Measurements from ENCODE around the gene GJC1. TPM values are rescaled to one million over a fixed set of nuclear protein-coding genes. Genes with fewer than 3 reads are reported as not detected.
"Not testable (repeated sequence)": the region's sequence is repeated elsewhere in the genome, so short reads cannot be mapped to it uniquely, and the experiment has no call there.

The GJC1 gene
- total RNA-seq, 8 experiments from 2014 or later: 1.4 to 43.0 (median 9.0) TPM

DNA sequence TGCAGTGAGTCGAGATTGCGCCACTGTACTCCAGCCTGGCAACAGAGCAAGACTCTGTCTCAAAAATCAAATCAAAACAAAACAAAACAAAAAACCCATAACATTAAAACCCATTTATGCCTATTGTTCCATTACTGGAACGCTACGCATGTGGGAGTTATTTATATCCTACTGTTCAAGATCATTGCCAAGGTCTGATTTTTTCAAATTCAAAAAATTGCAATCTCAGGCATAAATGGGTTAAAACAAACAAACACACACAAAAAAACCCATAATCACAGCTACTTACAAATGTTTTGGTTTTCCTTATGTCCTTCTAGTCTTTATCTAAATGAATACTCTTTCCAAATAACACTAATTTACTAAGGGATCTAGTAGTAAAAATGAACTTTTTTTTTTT lies 17.8 kb downstream of the GJC1 start:
- H3K27ac ChIP-seq: no peak overlapping the region

GRCh38 chr17:44808656-44809388 lies 21.3 kb downstream of the GJC1 start:
- H3K4me3 ChIP-seq; H3K27ac ChIP-seq; H3K4me1 ChIP-seq (replicated peaks in 1 of 2); in situ Hi-C loops (cut with MboI; ENCODE audit: low pct_unique_long_range_greater_than_20kb in 2 of 9, low sequenced_read_pairs in 9 of 9, unreplicated experiment in 9 of 9); ATAC-seq (replicated peaks in 6 of 8): not testable (repeated sequence)
- WGBS, 10 experiments: 87 to 100% (median 100%) methylated on average over 1 to 7 of the region's 9 CpGs; no CpG with 5 or more reads in 3 of the 10 experiments

More for the DNA sequence above, 17.8 kb downstream of the GJC1 start:
- ATAC-seq (replicated peaks in 6 of 8): peak in 1 of 8 experiments; percentile 26
- no peak overlapping the region for H3K4me3 ChIP-seq
- WGBS, 10 experiments: 67 to 100% (median 95%) methylated on average over 1 to 4 of the region's 4 CpGs
- H3K4me1 ChIP-seq (replicated peaks in 1 of 2): no peaks in the 10 kb centered on the region
- in situ Hi-C loops (cut with MboI; ENCODE audit: low pct_unique_long_range_greater_than_20kb in 2 of 9, low sequenced_read_pairs in 9 of 9, unreplicated experiment in 9 of 9): no loop called here

DNA sequence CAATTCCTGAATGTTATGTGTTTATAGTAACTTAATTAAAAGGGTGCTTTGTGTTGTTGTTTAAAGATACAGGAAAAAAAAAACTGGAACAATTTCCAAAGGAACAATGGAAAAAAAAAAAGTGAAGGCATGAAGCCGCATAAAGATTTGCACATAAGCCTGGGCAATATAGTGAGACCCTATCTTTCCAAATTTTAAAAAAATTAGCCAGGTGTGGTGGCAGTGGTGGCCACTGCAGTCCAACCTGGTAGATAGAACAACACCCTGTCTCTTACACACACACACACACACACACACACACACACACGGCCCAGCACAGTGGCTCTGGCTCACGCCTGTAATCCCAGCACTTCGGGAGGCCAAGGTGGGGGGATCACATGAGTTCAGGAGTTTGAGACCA lies 21.9 kb downstream of the GJC1 start:
- 0 to 100% (median 88%) methylated on average over 1 to 3 of the region's 4 CpGs; no CpG with 5 or more reads in 1 of the 10 experiments for WGBS, 10 experiments
- H3K27ac ChIP-seq: no peak overlapping the region
- H3K4me3 ChIP-seq: no peak overlapping the region
- in situ Hi-C loops (cut with MboI; ENCODE audit: low pct_unique_long_range_greater_than_20kb in 2 of 9, low sequenced_read_pairs in 9 of 9, unreplicated experiment in 9 of 9): no loop called here
- H3K4me1 ChIP-seq (replicated peaks in 1 of 2): no peaks in the 10 kb centered on the region
- ATAC-seq (replicated peaks in 6 of 8): no peak

DNA sequence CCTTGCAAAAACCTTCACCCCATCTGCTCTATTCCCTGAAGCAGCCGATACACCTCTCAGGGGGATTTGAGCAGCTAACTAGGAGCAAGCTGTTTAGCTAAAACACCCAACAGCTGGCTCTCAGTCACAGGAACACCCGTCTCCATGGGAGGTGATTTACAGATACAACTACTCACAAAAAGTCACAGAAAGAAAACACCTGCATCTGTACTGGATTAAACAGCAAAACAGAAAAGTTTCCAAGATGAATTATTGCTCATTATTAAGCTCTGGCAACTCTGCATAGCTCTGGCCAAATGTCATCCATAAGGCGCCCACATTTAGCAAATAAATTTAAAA lies 22.3 kb downstream of the GJC1 start:
- in situ Hi-C loops (cut with MboI; ENCODE audit: low pct_unique_long_range_greater_than_20kb in 2 of 9, low sequenced_read_pairs in 9 of 9, unreplicated experiment in 9 of 9): no loop called here
- no peak overlapping the region for H3K4me3 ChIP-seq
- H3K4me1 ChIP-seq (replicated peaks in 1 of 2): no peaks in the 10 kb centered on the region
- peak in 1 of 8 experiments; percentile 29 for ATAC-seq (replicated peaks in 6 of 8)
- no peak overlapping the region for H3K27ac ChIP-seq
- 32 to 100% (median 66%) methylated on average over 1 to 3 of the region's 3 CpGs; no CpG with 5 or more reads in 1 of the 10 experiments for WGBS, 10 experiments

DNA sequence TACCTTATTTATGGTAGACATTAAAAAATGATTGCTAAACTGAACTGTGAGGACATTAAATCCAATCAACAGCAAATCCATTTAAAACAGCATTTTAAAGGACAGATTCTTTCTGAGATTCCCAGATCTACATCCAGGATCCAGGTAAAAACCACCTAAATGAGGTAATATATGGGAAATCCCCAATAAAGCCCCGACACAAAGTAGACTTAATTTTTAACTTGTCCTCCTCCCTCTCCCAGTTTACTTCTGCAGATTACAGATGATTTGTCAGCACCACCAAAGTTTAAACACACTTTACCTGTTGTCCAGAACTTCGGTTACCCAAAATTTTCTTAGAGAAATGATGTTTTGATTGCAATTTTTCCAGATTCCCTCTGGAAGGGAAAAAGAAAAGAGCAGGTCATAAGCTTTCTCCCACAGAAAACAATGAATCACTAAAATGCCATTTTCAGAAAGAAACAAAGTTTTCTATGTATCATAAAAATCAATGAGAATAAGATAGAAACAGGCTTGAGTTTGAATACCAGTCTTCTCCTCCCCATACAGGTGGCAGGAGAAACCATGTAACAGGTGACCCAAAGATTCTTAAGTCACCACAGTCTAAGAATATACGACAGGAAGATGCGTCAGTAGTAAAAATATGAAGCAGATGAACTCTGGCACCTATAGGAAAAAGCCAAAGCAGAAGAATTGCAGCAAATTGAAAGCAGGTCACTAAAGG lies 22.8 kb downstream of the GJC1 start:
- H3K4me3 ChIP-seq: no peak overlapping the region
- no peaks in the 10 kb centered on the region for H3K4me1 ChIP-seq (replicated peaks in 1 of 2)
- no peak overlapping the region for H3K27ac ChIP-seq
- WGBS, 10 experiments: 48 to 100% (median 93%) methylated on average over 2 to 4 of the region's 4 CpGs
- ATAC-seq (replicated peaks in 6 of 8): no peak
- in situ Hi-C loops (cut with MboI; ENCODE audit: low pct_unique_long_range_greater_than_20kb in 2 of 9, low sequenced_read_pairs in 9 of 9, unreplicated experiment in 9 of 9): no loop called here

GRCh38 chr17:44804302-44805089 lies 25.6 kb downstream of the GJC1 start:
- 67 to 99% (median 93%) methylated on average over 2 to 8 of the region's 10 CpGs; no CpG with 5 or more reads in 3 of the 10 experiments for WGBS, 10 experiments
- no peak overlapping the region for H3K27ac ChIP-seq
- ATAC-seq (replicated peaks in 6 of 8): peak in 2 of 8 experiments; percentile 40 to 50

GRCh38 chr17:44801880-44802279 lies 28.2 kb downstream of the GJC1 start:
- WGBS, 10 experiments: 89 to 100% (median 97%) methylated on average over 2 to 5 of the region's 5 CpGs
- Histone ChIP-seq H3K4me3 (no peak overlapping the region), H3K4me1 (replicated peaks in 1 of 2) (no peaks in the 10 kb centered on the region), H3K27ac (no peak overlapping the region)
- in situ Hi-C loops (cut with MboI; ENCODE audit: low pct_unique_long_range_greater_than_20kb in 2 of 9, low sequenced_read_pairs in 9 of 9, unreplicated experiment in 9 of 9): no loop called here
- ATAC-seq (replicated peaks in 6 of 8): no peak

More at GRCh38 chr17:44804302-44805089, 25.6 kb downstream of the GJC1 start:
- in situ Hi-C loops (cut with MboI; ENCODE audit: low pct_unique_long_range_greater_than_20kb in 2 of 9, low sequenced_read_pairs in 9 of 9, unreplicated experiment in 9 of 9): no loop called here
- H3K4me3 ChIP-seq: no peak overlapping the region
- H3K4me1 ChIP-seq (replicated peaks in 1 of 2): no peaks in the 10 kb centered on the region

DNA sequence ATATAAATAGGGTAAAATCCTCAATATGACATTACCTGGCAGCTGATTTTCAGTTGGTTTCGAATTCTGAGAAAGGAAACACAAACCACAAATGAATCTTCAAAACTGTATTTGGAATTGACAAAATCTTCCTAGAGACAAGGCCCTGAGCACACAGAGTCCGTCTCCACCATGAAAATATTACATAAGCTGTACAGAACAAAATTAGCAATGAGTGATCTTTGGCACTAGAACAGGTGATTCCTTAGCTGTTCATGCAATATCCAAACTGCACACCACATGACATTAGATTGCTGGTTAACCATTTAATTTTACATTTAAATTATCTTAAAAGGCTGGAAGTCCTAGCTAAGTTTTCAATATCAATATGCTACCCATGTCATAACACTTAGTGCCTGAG lies 31.7 kb downstream of the GJC1 start:
- H3K27ac ChIP-seq: no peak overlapping the region
- WGBS, 10 experiments: 50 to 100% (median 96%) methylated on average over 1 to 2 of the region's 2 CpGs; no CpG with 5 or more reads in 2 of the 10 experiments
- no peak for ATAC-seq (replicated peaks in 6 of 8)
- peaks cover 9 to 14% of the 10 kb centered on the region in 2 donors for H3K4me1 ChIP-seq (replicated peaks in 1 of 2)
- no peak overlapping the region for H3K4me3 ChIP-seq
- in situ Hi-C loops (cut with MboI; ENCODE audit: low pct_unique_long_range_greater_than_20kb in 2 of 9, low sequenced_read_pairs in 9 of 9, unreplicated experiment in 9 of 9): no loop called here

DNA sequence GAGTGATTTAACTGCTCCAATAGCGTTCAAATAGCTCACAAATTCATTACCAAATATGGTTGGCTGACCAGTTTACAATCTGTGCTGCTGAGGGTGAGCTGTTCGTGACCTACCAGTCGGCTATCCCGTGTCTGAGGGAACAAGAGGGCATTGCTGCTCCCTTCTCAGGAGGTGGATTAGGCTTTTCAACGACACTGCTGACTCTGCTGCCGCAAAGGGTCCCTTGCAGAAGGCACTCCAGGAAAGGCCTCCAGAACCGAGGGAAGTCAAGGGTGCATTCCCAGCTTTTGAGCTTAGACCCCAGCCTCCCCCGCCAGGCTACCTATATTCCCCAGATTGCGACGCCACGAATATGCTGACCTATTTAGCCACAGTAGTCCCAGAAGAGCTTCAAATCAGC lies 32.3 kb downstream of the GJC1 start:
- in situ Hi-C loops (cut with MboI; ENCODE audit: low pct_unique_long_range_greater_than_20kb in 2 of 9, low sequenced_read_pairs in 9 of 9, unreplicated experiment in 9 of 9): no loop called here
- 60 to 98% (median 92%) methylated on average over 1 to 9 of the region's 11 CpGs; no CpG with 5 or more reads in 3 of the 10 experiments for WGBS, 10 experiments
- peaks cover 9 to 14% of the 10 kb centered on the region in 2 donors for H3K4me1 ChIP-seq (replicated peaks in 1 of 2)
- no peak overlapping the region for H3K27ac ChIP-seq
- H3K4me3 ChIP-seq: no peak overlapping the region
- no peak for ATAC-seq (replicated peaks in 6 of 8)

GRCh38 chr17:44796731-44797130 lies 33.4 kb downstream of the GJC1 start:
- H3K27ac ChIP-seq: no peak overlapping the region
- ATAC-seq (replicated peaks in 6 of 8): no peak
- no peak overlapping the region for H3K4me3 ChIP-seq
- in situ Hi-C loops (cut with MboI; ENCODE audit: low pct_unique_long_range_greater_than_20kb in 2 of 9, low sequenced_read_pairs in 9 of 9, unreplicated experiment in 9 of 9): no loop called here
- H3K4me1 ChIP-seq (replicated peaks in 1 of 2): peaks cover 9 to 14% of the 10 kb centered on the region in 2 donors
- 90 to 100% (median 100%) methylated on average over 1 to 7 of the region's 9 CpGs; no CpG with 5 or more reads in 5 of the 10 experiments for WGBS, 10 experiments

DNA sequence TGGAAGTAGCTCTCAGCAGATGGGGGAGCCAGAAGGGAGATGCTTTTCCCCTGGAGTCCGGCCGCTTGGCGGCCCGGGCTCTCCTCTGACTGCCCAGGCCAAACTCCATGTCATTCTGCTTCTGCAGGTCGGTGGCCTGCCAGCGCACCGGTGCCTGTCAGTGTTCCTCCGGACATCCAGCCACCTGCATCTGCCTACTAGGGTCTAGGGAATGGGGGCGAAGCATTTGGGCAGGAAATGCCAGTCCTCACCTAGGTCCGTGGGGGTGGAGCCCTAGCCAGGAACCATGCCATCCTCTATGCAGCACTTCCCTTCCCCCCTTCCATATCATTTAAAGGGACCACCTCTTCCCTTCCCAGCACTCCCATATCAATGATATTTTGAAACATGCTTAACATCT lies 34.2 kb downstream of the GJC1 start:
- Histone ChIP-seq H3K4me1 (replicated peaks in 1 of 2) (peaks cover 9 to 14% of the 10 kb centered on the region in 2 donors), H3K27ac (no peak overlapping the region), H3K4me3 (no peak overlapping the region)
- no peak for ATAC-seq (replicated peaks in 6 of 8)
- 56 to 100% (median 87%) methylated on average over 1 to 8 of the region's 10 CpGs; no CpG with 5 or more reads in 4 of the 10 experiments for WGBS, 10 experiments
- in situ Hi-C loops (cut with MboI; ENCODE audit: low pct_unique_long_range_greater_than_20kb in 2 of 9, low sequenced_read_pairs in 9 of 9, unreplicated experiment in 9 of 9): no loop called here

GRCh38 chr17:44795421-44795820 lies 34.7 kb downstream of the GJC1 start:
- no peak overlapping the region for H3K4me3 ChIP-seq
- H3K27ac ChIP-seq: no peak overlapping the region
- 32 to 100% (median 88%) methylated on average over 1 to 9 of the region's 9 CpGs; no CpG with 5 or more reads in 3 of the 10 experiments for WGBS, 10 experiments
- peaks cover 9 to 14% of the 10 kb centered on the region in 2 donors for H3K4me1 ChIP-seq (replicated peaks in 1 of 2)
- in situ Hi-C loops (cut with MboI; ENCODE audit: low pct_unique_long_range_greater_than_20kb in 2 of 9, low sequenced_read_pairs in 9 of 9, unreplicated experiment in 9 of 9): no loop called here
- no peak for ATAC-seq (replicated peaks in 6 of 8)
